ENCODE results near the gene FOXJ2. TPM values are rescaled to one million over a fixed set of nuclear protein-coding genes. Genes with fewer than 3 reads are reported as not detected.
A peak's percentile ranks its signal among the peaks of the same experiment; 100 is the strongest.
"Not testable (repeated sequence)": the region's sequence is repeated elsewhere in the genome, so short reads cannot be mapped to it uniquely, and the experiment has no call there.

The FOXJ2 gene
- total RNA-seq, 1 experiment from 2014 or later, result 13.4 TPM

DNA sequence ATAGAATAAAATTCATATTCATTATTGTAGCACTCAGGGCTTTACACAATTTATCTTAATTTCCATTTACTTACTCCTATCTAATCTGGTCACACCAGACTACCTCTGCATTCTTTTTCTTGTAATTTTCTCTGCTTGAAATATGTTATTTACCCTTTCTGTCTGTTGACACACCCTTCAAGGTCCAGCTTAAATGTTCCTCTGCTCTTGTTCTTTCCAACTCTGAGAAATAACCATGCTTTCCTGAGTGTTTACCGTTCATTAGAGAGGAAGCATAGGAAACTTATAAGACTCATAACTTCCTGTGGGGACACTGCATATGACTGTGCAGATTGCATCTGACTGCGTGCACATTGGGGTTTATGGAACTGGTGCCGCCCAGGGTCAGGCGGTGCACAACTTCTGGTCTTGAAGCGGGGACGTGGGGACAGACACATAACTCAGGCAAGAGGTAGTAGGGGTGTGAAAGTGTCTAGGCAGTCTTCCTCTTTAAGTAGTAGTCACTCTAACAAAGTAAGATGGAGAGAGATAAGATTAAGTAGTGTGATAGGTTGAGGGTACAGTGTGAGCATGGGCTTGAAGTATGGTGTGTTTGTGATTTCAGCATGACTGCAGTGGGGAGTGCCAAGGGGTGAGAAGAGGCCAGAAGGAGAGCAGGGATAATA lies 42.6 kb upstream of the FOXJ2 start:
- no peak for DNase-seq
- Mint-ChIP-seq H3K36me3 (ENCODE audit: insufficient read depth, unreplicated experiment) (no peaks in the 10 kb centered on the region), H3K9me3 (ENCODE audit: low read depth, unreplicated experiment) (no peaks in the 10 kb centered on the region), H3K4me1 (ENCODE audit: low read depth, unreplicated experiment) (peaks cover 7% of the 10 kb centered on the region), H3K27ac (ENCODE audit: unreplicated experiment) (no peak overlapping the region), H3K4me3 (ENCODE audit: low read depth, unreplicated experiment) (no peak overlapping the region), H3K27me3 (ENCODE audit: unreplicated experiment) (no peaks in the 10 kb centered on the region)
- no TSS peak for BruUV-seq (replicated peaks)
- CTCF ChIA-PET, result no interaction called here
- intact Hi-C loops (cut with micrococcal nuclease; ENCODE audit: unreplicated experiment), result no loop called here
- TF ChIP-seq, protein P1, sequence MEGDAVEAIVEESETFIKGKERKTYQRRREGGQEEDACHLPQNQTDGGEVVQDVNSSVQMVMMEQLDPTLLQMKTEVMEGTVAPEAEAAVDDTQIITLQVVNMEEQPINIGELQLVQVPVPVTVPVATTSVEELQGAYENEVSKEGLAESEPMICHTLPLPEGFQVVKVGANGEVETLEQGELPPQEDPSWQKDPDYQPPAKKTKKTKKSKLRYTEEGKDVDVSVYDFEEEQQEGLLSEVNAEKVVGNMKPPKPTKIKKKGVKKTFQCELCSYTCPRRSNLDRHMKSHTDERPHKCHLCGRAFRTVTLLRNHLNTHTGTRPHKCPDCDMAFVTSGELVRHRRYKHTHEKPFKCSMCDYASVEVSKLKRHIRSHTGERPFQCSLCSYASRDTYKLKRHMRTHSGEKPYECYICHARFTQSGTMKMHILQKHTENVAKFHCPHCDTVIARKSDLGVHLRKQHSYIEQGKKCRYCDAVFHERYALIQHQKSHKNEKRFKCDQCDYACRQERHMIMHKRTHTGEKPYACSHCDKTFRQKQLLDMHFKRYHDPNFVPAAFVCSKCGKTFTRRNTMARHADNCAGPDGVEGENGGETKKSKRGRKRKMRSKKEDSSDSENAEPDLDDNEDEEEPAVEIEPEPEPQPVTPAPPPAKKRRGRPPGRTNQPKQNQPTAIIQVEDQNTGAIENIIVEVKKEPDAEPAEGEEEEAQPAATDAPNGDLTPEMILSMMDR (IDR thresholded peaks at IDR 0.05; ENCODE audit: unreplicated experiment), result no peak

DNA sequence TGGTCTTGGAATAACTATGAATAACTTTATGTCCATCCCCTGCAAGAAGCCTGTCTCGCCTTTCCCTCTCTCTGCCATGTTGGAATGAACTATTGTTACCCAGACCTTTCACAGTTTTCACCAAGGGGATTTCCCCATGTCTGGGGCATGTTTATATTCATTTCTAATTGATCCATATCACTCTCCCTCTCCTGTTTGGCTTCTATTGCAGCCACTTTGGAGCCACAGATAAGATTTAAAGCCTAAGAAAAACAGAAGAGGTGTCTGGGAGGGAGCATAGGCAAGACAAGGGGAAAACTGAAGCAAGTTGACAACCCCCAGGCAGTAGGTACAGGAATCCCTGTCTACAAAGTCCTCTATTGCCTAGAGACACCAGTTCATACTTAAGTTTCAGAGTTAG lies 41.0 kb upstream of the FOXJ2 start:
- no TSS peak for BruUV-seq (replicated peaks)
- no peaks in the 10 kb centered on the region for H3K27me3 Mint-ChIP-seq (ENCODE audit: unreplicated experiment)
- TF ChIP-seq, protein P1 (IDR thresholded peaks at IDR 0.05; ENCODE audit: unreplicated experiment), result no peak
- H3K36me3 Mint-ChIP-seq (ENCODE audit: insufficient read depth, unreplicated experiment), result no peaks in the 10 kb centered on the region
- no peaks in the 10 kb centered on the region for H3K9me3 Mint-ChIP-seq (ENCODE audit: low read depth, unreplicated experiment)
- H3K4me1 Mint-ChIP-seq (ENCODE audit: low read depth, unreplicated experiment), result peaks cover 7% of the 10 kb centered on the region
- no peak for DNase-seq
- CTCF ChIA-PET, result interaction anchor here (0.6 to 0.9 kb wide), 2 partner anchors 58 to 87 kb away, joined by 3 read pairs; no protein-coding TSS in a partner anchor
- H3K4me3 Mint-ChIP-seq (ENCODE audit: low read depth, unreplicated experiment), result no peak overlapping the region
- no peak overlapping the region for H3K27ac Mint-ChIP-seq (ENCODE audit: unreplicated experiment)
- intact Hi-C loops (cut with micrococcal nuclease; ENCODE audit: unreplicated experiment), result no loop called here

DNA sequence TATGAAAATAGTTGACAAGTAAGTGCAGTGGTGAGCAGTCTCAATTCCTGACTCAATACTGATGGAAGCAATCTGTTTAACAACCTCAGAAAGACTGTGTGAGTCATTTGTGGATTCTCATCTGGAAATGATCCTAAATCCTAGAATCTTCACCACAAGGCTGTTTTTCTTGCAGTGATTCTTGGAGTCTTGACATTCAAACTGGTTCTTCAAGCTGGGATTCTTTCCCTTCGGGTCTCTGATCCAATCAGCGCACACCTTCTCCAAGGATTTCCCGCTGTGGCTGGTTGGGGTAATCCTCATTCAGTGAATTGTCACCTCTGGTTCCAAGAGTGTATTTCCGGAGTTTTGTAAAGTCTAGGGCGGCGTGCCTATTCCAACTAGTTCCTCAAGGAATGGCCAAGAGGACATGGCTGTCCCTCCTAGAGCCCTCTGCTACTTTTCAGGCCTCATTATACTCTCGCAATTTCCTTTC lies 37.7 kb upstream of the FOXJ2 start:
- H3K27me3 Mint-ChIP-seq (ENCODE audit: unreplicated experiment), result no peaks in the 10 kb centered on the region
- no peak overlapping the region for H3K4me3 Mint-ChIP-seq (ENCODE audit: low read depth, unreplicated experiment)
- no peak overlapping the region for H3K27ac Mint-ChIP-seq (ENCODE audit: unreplicated experiment)
- TF ChIP-seq, protein P1 (IDR thresholded peaks at IDR 0.05; ENCODE audit: unreplicated experiment), result no peak
- intact Hi-C loops (cut with micrococcal nuclease; ENCODE audit: unreplicated experiment), result loop anchor here (1.0 kb wide), 2 partner anchors 61 to 134 kb away; no protein-coding TSS in a partner anchor
- peaks cover 7% of the 10 kb centered on the region for H3K4me1 Mint-ChIP-seq (ENCODE audit: low read depth, unreplicated experiment)
- H3K9me3 Mint-ChIP-seq (ENCODE audit: low read depth, unreplicated experiment), result no peaks in the 10 kb centered on the region
- no TSS peak for BruUV-seq (replicated peaks)
- CTCF ChIA-PET, result interaction anchor here (0.7 to 2.4 kb wide), 2 partner anchors 37 to 62 kb away, joined by 3 to 18 read pairs; no protein-coding TSS in a partner anchor
- no peak for DNase-seq
- H3K36me3 Mint-ChIP-seq (ENCODE audit: insufficient read depth, unreplicated experiment), result no peaks in the 10 kb centered on the region

DNA sequence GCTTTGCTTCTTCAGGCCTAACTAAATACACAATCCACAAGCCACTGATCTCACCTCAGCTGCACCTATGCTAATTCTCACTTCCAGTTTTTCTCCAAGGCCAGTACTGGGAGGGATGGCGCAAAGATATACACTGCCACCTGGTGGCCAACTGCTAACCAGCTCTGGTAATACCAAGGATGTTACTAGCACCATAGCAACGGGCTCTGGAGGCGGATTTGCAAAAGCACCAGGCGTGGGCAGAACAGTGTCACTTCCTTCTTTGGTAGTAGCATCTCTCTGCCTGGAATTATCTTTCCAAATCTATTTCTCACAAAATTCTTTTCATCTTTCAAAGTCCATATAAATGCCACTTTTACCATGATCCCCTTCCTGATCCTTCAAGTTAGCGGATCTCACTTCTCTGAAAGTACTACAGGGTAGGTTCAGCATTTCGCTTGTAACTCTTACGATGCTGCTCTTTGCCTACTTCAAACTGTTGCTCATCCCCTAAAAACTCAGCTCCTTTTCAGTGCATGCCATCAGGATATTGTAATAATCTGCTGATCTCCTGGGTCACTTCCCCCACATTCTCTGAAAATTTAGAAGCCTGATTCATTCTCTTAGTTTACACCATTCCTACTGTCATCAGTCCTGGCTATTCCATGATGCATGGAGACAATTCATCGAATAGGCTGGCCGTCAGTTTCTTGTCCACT lies 37.1 kb upstream of the FOXJ2 start:
- CTCF ChIA-PET, result interaction anchor here (0.7 to 2.4 kb wide), 3 partner anchors 36 to 258 kb away, joined by 3 to 18 read pairs (median 4); no protein-coding TSS in a partner anchor
- Mint-ChIP-seq H3K27me3 (ENCODE audit: unreplicated experiment) (no peaks in the 10 kb centered on the region), H3K9me3 (ENCODE audit: low read depth, unreplicated experiment) (no peaks in the 10 kb centered on the region), H3K4me3 (ENCODE audit: low read depth, unreplicated experiment) (no peak overlapping the region), H3K4me1 (ENCODE audit: low read depth, unreplicated experiment) (peaks cover under 1% of the 10 kb centered on the region), H3K36me3 (ENCODE audit: insufficient read depth, unreplicated experiment) (no peaks in the 10 kb centered on the region), H3K27ac (ENCODE audit: unreplicated experiment) (no peak overlapping the region)
- TF ChIP-seq, protein P1 (IDR thresholded peaks at IDR 0.05; ENCODE audit: unreplicated experiment), result peak; percentile 60
- BruUV-seq (replicated peaks), result no TSS peak
- intact Hi-C loops (cut with micrococcal nuclease; ENCODE audit: unreplicated experiment), result loop anchor here (1.0 kb wide), 2 partner anchors 62 to 135 kb away; no protein-coding TSS in a partner anchor
- DNase-seq, result peak; percentile 66

DNA sequence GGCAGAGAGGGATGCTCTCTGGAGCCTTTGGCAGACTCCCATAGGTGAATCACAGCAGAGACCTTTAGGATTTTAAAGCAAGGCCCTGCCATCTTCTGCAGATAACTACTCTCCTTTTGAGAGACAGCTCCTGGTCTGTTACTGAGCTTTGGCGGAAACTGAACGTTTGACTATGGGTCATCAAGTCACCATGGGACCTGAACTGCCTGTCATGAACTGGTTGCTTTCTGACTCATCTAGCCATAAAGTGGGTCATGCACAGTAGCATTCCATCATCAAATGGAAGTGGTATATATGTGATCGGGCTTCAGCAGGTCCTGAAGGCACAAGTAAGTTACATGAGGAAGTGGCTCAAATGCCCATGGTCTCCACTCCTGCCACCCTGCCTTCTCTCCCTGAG lies 31.7 kb upstream of the FOXJ2 start:
- H3K4me1 Mint-ChIP-seq (ENCODE audit: low read depth, unreplicated experiment); H3K9me3 Mint-ChIP-seq (ENCODE audit: low read depth, unreplicated experiment); H3K27ac Mint-ChIP-seq (ENCODE audit: unreplicated experiment); BruUV-seq (replicated peaks); DNase-seq; H3K27me3 Mint-ChIP-seq (ENCODE audit: unreplicated experiment); H3K36me3 Mint-ChIP-seq (ENCODE audit: insufficient read depth, unreplicated experiment); H3K4me3 Mint-ChIP-seq (ENCODE audit: low read depth, unreplicated experiment); CTCF ChIA-PET; intact Hi-C loops (cut with micrococcal nuclease; ENCODE audit: unreplicated experiment): not testable (repeated sequence)

DNA sequence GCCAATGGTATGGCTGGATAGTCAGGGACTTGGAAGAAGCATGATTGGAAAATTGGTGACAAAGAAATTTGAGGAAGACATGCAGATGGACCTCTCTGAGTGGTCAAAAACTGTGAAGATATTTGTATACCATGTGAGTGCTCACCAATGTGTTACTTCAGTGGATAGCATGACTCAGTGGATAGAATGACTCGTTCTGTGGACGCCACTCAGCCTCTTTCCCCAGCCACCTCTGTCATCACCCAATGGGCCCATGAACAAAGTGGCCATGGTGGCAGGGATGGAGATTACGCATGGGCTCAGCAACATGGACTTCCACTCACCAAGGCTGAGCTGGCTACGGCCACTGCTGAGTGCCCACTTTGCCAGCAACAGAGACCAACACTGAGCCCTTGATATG lies 31.0 kb upstream of the FOXJ2 start:
- H3K36me3 Mint-ChIP-seq (ENCODE audit: insufficient read depth, unreplicated experiment); intact Hi-C loops (cut with micrococcal nuclease; ENCODE audit: unreplicated experiment); H3K4me1 Mint-ChIP-seq (ENCODE audit: low read depth, unreplicated experiment); H3K9me3 Mint-ChIP-seq (ENCODE audit: low read depth, unreplicated experiment); DNase-seq; H3K4me3 Mint-ChIP-seq (ENCODE audit: low read depth, unreplicated experiment); H3K27ac Mint-ChIP-seq (ENCODE audit: unreplicated experiment); H3K27me3 Mint-ChIP-seq (ENCODE audit: unreplicated experiment); BruUV-seq (replicated peaks); CTCF ChIA-PET: not testable (repeated sequence)

Measured in Calu3 (cell line).